GM21576 (cell line): ENCODE measurements around the gene KIRREL3.

Source experiments
- ATAC-seq: cut with Tn5 transposase; IDR thresholded peaks from one replicate; pipeline ENCODE4 v1.9.1; 2021; ENCODE audit warnings: mild to moderate bottlenecking, moderate library complexity; ENCODE audit not compliant: unreplicated experiment

The KIRREL3 gene

DNA sequence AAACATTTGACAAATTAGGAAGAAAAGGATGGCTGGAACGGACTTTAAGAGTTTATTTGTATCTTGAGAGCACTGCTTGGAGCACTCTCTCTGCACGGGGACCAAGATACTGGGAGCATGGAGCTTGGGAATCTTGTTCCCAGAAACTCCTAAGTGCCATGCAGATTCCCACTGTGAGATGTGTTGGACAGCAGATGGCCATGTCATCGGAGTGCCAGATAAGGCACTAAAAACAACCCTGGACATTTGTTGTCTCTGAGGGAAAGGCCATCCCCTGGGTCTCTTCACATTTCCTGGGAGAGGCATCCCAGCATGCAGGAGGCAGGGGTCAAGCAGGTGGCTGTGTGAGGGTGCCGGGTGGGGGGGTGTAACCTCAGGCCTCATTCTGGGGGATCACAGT is 2.9 kb downstream of the KIRREL3 start:
- ATAC-seq: no peak

DNA sequence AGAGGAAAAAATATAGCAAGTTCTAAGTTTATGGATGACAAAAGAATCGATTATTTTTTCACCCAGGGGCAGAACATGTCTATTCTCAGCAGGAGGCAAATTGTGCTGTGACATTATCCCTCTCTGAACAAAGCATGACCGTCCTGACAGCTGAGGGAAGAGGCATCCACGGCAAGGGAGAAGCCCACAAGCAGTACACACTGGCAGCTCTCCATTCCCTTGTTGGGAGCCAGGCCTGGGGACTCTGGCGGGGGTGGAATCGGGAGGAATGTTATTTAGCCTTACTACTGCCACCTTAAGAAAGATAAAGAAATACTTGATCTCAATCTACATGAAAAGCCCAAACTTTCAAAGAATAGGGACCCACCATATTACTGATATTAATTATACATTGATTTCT is 3.4 kb downstream of the KIRREL3 start:
- ATAC-seq: no peak

DNA sequence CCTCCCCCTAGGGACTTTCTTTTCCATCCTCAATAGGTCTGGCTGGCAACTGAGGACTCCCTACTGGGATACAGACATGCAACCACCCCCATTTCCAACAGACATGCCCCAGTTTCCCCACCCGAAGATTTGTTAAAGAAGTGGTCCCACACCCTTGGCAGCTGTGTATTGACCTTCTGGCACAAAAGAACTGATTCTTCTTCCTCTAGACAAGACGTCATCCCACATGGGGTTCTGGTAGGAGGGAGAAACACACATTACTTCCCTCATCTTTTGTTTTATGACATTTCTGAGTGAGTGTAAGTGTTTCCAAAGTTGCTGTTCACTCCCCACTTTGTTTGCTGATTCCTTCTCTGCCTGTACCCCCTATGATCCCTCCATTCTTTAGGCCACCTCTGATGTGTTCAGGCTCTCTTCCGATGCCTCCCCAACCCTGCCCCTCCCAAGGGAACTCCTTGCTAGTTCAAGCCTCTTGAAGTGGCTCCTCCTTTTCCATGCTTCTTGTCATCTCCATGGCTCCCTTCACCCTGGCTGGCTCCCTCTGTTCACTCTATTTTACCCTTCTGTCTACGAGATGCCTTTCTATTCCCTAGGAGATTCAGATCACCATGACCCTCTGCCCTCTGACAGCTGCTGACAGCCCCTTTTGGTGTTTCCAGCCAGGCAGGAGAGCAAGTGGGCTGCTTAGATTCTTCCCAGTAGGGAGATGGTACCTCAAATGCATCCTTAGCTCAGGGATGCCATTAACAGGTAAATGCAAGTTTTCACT is 4.3 kb downstream of the KIRREL3 start:
- ATAC-seq: no peak

DNA sequence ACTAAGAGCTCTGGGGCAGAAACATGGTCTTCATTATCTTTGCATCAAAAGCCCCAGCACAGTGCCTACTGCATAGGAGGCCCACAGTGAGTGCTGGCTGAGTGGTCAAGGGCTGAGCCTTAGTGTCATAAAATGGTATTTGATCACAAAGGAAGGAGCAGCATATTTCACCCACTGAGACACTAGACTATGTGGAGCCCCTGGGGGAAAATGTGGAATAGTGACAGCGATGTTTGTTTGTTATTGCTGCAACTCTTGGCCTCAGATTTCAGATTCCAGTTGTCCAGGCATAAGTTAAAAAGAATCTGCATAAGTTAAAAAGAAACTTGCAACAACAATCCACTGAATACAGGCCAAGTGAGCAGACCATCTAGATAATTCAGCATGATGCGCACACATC is 7.0 kb downstream of the KIRREL3 start:
- ATAC-seq: no peak

DNA sequence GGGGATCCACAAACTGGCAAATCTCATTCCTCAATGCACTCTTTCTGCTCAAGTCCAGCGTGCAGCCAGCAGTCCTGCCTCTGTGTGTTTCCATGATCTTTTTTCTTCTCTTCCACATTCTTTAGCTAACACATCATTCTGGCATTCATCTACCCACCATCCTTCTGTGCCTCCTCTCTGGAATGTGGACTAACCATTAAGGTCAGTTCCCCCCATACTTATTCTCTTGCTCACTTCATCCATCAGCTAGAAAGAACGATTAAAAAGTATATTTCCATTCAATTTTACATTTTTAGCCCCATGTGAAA is 7.8 kb downstream of the KIRREL3 start:
- no peak for ATAC-seq

DNA sequence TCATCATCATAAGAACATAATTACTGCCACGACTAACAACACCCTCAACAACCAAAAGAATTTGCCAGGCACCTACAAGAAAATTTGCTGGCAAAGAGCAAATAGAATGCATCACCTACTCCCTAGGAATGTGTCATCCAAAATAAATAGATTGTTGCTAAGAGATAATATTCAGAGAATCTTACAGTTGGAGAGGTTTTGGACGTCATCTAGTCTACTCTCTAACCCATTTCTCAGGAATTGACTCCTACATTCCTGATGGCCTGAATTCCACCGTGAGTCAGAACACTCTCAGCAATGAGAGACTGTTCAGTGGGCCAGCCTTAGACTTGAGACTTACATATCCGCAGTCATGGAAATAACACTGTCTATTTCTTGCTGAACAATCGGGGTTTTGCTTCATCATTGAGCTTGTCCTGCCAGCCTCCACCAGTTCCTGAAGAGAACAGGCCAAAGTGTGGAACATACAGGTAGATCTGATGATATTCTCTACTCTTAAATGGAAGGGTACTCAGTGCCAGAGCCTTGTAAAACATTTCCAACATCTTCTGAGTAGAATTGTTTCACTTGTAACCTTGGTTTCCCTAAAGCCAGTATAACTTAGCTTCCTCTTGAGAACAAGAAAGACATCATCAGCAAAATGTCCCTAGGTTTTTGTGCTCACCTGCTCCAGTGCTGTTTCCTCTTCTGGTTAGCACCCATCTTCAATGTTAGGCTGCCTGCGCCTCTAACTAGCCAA is 8.3 kb downstream of the KIRREL3 start:
- no peak for ATAC-seq

DNA sequence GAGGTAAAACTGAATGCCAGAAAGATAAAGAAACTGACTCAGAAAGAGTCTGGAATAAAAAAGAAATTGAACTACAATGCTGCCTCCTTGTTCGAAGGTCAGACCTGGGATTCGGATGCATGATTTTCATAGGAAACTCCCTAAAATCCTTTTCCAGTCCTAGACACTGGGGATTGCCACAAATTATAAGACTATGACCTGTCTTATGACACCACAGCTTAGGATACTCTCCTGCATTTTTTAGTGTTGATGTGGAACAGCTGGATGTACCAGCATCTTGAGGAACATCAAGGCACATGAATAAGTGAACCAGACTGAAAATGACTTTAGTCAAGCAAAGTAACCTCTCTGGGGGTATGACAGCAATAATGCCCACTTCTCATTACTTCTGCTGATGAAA is 9.0 kb downstream of the KIRREL3 start:
- ATAC-seq: no peak

DNA sequence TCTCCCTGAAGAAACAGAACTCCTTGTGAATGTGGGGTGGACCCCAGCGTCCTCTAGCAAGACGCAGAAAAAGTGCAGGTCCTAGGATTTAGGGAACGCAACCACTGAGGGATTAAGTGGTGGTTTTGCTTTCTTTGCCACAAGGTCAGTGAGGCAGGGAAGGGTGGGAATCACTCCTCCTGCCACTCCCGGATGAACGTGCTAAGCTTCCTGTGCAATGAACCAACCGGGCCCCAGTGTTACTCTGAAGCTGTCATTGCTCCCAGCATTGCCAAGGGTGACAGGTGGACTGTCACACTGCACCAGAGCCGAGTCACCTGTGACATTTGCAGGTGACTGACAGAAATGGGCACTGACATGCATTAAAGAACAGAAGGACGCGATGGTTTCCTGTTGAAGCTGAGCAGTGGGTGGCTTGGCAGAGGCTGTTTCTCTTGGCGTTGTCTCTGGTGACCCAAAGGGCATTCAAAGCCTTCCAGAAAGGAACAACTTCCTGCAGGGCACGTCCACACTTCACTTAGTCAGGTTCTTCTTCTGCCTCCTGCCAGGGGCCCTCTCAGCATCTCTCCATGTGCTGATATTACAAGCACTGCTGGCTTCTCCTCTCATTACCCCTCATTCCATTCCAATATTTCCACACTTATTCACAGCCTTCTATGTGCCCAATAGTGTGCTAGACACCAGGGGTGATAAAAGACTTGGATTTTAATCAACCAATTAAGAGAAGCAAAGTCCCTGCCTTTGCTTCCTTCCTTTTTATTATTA is 9.7 kb downstream of the KIRREL3 start:
- no peak for ATAC-seq

DNA sequence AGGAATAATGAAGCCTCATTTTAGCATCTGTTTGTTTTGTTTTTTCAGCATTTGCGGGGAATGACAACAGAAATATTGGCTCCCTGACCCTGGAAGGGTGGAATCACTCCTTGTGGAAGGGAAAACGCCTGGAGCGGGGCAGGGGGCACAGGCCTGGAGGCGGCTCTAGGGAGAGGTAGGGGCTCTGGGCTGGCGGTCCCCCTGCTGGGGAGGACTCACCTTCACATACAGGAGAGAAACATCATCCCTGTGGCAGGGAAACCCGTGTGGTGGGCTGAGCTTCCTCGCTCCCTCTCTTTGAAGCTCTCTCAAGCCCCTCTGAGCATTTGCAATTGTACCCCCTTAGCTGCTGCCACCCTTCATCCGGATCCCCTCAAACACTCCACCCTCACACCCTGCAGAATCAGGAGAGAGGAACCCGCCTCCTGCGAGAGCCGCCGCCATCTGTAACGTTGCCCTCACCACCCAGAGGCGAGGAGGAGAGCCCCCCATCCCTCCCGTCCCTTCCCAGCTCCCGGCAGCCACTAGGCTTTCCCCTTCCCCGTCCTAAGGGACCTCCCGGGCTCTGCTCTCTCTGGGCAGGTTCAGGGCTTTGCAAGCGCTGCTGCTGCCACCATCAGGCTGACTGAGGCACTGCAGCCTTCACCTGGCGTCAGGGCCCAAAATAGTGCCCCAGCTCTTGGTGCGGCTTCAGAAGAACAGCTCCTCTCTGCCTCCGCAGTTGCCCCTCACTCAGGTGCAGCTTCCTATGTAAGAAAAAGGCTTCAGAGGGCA is 10.4 kb downstream of the KIRREL3 start:
- peak; percentile 92 for ATAC-seq

DNA sequence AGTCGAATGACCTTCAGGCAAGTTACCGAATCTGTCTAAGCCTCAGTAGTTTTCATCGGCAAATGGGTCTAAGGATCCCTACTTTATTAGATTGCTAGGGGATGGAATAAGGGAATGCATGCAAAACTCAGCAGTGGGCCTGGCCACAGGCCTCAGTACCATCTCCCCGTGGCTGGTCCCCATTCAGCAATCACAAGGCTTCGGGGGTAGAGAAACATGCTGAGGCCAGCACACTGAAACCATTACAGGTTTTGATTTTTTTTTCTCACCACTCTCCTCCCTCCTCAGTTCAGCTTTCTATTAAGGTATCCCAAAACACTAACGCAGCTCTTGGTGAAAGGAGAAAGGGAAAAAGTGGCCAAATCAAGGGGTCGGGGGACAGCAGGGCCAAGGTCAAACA is 11.9 kb downstream of the KIRREL3 start:
- ATAC-seq: no peak

DNA sequence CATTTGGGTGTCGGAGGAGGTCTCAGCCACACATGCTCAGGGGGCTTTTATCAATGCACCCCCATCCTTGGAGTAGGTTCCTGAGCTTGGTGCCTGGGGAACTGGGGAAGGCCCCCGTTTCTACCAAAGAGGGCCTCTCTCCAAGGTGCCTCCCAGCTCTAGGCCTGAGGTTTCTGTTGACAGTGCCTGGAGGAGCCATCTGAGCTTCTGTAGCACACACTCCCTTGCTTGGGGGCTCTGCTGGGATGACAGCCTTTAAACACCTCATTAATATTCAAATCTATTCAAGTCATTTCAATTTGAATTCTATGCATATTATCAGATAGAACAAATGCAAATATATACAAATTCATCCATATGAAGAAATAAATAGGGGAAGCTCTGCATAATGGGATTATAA is 18.9 kb downstream of the KIRREL3 start:
- no peak for ATAC-seq

DNA sequence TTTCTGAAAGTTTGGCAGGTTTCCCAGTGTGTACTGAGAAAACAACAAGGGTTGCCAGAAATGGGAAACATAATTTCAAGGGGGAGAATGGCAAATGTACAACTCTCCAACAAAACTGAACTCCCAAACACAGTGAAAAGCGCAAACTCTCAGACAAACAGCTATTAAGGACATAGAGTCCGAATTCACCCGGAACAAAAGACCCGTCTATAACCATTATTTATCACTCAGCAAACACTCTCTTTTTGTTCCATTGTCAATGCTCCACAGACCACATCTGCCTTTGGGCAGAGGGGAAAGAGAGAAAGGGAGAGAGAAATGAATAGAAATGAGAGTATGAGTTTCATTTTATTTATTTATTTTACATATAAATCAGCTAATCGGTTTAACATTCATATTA is 21.7 kb downstream of the KIRREL3 start:
- ATAC-seq: no peak

DNA sequence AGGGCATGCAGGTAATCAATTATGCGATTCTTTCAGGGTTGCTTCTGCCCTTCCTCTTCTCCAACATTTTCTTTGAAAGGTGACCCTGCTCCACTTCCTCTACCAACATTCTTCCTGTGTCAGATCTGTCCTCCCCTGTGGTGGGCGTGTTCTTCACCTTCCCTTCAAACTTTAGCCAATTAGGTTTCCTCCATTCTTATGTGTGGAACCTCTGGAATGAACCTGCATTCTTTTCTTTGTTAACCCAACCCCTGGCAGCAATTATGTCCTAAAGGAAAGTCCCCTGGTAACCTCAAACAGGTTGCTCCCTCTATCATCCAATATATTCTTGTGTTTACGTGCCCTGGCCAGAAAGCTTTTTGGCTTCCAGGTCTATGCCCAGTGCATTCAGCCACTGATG is 22.4 kb downstream of the KIRREL3 start:
- no peak for ATAC-seq

DNA sequence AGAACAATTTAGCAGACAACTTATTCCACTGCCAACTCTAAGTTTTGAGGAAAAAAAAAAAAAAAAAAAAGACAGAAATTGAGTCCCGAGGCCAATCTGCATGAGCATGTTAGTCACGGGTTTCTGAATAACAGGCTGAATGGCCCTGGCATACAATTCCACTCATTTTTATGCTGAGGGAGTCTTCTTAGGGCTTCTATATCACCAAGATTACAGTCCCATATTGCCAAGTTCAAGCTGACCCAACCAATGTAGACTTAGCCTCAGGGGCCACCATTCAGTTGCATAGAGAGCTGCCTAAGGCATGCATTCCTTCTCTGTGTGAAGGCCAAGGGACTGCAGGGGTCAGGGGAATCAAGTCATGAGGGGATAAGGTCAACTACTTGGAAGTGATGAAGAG is 27.5 kb downstream of the KIRREL3 start:
- ATAC-seq: no peak

DNA sequence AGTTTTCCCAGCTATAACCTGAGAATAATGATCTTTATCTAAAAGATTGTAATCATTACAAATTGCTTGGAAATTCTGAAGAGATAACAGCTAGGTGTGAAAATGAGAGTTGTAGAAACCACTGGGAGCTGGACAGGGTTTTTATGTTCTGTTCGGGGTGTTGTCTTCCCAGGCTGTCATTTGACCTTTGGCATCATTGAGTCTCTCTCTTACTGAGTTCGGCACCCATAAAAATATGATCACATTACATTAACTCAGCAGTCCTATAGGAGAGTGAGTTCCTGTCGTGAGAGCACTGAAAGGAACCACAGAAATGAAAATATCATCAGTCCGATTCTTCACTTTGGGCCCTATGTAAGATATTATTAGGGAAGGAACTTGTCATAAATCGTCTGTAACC is 29.3 kb downstream of the KIRREL3 start:
- no peak for ATAC-seq

DNA sequence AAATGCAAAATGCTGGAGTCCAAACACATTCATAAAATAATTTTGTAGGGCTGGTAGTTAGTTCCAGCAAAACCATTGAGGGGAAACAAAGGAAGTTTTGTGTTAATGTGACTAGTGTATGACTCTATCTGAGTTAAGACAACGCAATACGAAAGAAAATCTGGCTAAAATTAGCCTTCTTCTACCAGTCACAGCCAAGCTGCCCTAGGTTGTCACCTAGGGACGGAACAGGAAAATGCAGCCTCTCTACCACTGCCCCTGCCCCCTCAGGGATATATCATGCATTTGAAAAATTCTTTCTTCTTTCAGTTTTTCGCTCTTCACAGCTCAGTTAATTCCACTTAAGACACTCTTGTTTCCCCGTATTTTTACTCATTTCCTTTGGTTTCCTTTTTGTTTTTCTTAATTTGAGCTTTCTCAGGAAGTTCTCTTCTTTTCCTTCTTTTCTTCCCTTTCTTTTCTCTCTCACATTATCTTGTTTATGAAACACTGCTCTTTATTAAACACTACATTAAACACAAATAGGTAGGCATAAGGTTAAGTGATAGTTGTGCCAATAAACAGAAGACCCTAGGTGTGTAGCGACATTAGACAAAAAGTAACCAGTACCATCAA is 30.6 kb downstream of the KIRREL3 start:
- no peak for ATAC-seq

DNA sequence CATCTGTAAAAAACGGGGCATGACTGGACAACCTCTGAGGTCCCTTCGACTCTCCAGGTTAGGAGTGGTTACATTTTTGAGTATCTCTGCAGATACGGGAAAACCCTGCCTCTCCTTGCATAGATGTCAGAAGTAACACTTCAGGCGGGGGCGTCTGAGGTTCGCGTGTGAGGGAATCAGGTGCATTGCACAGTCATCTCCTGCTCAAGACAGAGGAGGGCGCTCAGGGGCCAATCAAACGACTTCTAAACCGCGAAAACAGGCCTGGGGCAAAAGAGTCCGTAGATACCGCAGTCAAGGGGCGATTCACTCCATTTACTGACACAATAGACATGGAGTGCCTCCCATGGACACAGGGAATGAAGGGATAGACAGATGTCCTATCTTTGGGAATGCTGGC is 31.7 kb downstream of the KIRREL3 start:
- ATAC-seq: no peak

DNA sequence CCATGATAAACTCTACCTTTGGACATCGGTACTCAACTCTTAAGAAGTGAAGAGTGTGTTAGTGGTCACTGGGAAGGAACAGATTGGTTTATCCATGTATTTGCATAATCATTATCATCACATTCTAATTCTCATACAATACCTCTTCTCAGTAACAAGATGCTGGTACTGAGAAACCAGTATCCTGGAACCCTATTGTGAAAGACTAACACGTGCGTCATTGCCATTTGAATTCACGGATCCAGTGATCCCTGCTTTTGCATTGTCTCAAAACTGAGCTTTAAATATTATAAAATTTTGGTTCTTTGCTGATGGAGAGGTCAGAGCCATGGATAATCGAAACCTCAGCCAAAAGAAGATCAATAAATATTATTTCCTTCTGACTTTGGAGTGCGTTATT is 35.2 kb downstream of the KIRREL3 start:
- no peak for ATAC-seq

DNA sequence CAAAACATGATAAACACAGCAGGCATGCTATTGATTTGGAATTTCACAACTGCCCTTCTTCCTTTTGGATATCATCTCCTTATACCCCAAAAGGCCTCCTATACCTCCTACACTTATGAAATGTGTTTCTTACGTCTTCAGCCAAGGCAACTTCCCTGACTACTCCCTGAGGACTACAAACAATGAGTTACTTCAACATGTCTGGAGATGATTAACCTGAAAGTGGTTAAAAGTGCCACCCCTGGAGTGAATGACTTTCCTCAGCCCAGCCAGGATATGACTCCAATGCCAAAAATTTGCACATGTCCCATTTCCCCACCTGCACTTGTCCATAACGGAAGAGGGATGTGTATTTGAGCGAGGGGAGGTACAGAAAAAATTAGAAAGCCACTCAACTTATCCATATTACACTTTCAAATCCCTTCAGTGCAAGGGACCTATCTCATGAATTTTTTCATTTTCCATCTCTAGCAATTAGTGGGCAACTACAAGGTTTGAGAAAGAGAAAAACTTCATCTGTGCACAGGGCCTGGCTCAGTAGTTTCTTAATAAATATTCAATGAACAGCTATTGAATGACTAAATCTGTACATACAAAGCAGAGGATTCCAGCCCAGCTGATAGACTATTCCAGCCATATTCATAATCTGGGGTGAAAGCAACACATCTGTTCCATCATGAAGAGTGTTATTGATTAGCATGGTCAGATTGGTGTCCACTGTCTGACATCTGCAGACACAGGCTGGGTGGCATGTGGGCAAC is 36.8 kb downstream of the KIRREL3 start:
- ATAC-seq: no peak

DNA sequence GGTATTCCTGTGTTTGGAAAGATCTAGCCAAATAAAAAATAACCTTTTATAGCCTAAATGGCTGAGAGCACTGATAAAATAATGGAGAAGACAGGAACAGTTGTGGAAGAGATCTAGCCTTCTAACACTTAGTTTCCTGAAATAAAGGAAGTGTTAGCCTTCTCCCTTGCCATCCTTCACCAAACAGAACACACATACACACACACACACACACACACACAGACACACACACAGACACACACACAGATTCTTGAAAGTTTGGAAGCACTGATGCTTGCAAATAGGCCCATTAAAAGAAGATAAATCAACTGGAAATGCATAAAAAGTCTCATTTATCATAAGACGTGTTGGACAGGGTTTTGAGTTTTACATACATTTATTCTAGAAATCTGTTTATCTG is 37.5 kb downstream of the KIRREL3 start:
- ATAC-seq: no peak
